Endothelial cell of umbilical vein (primary cell): ENCODE measurements around the gene NYAP2. TPM values are rescaled to one million over a fixed set of nuclear protein-coding genes. Genes with fewer than 3 reads are reported as not detected.

ENCODE experiments used
- BruUV-seq: library from RNA; stranded (reverse); fragments of 400-500 nt; replicated peaks from 2 replicates; lab custom pipeline; 2021; lab: Mats Ljungman, UMichigan
- CTCF ChIA-PET: fragments of 300-600, 350-600 bp; sonication (Branson Sonifier 250); formaldehyde crosslinking; loops from one replicate; lab custom pipeline; 2021; ENCODE audit warnings: antibody characterized with exemption, inconsistent platforms; lab: Charles Lee
- POLR2A ChIA-PET: fragments of 300-600, 350-600 bp; sonication (Branson Sonifier 250); formaldehyde crosslinking; loops from one replicate; lab custom pipeline; 2021; ENCODE audit warnings: antibody characterized with exemption, inconsistent platforms; lab: Charles Lee
- DNase-seq: peaks from one replicate; pipeline ENCODE4 v3.0.0-alpha.2; 2011; ENCODE audit warnings: low read depth, low spot score
- FAIRE-seq: peaks from 2 replicates; lab custom pipeline; 2011; peaks lifted over from hg19 to GRCh38; lab: Jason Lieb, UNC
- H2AFZ ChIP-seq: 2 replicates; pipeline ENCODE4 v1.6.0; 2012; ENCODE audit warnings: low read depth, low read length, control low read depth, inconsistent platforms
- H3K27ac ChIP-seq: 2 replicates; pipeline ENCODE4 v1.5.1; 2011; ENCODE audit warnings: low read depth, mild to moderate bottlenecking, control low read depth, low read length, moderate library complexity; ENCODE audit not compliant: insufficient read depth
- H3K27me3 ChIP-seq, 2 experiments: 2 replicates each; pipeline versions ENCODE4 v1.6.0 to v1.6.1; 2011; ENCODE audit warnings: low read length in 2 of 2, mixed read lengths in 1 of 2; ENCODE audit not compliant: control insufficient read depth in 2 of 2, insufficient read depth in 2 of 2
- H3K36me3 ChIP-seq, 2 experiments: 2 replicates in 1 of 2; 3 replicates in 1 of 2; pipeline ENCODE4 v1.5.1; 2011; ENCODE audit warnings: low read length in 2 of 2, mild to moderate bottlenecking in 1 of 2, moderate library complexity in 1 of 2; ENCODE audit not compliant: control insufficient read depth in 2 of 2, insufficient read depth in 2 of 2; ENCODE audit errors: extremely low read depth in 1 of 2
- H3K4me1 ChIP-seq: 3 replicates; pipeline ENCODE4 v1.5.1; 2011; ENCODE audit warnings: mild to moderate bottlenecking, low read length; ENCODE audit not compliant: control insufficient read depth, insufficient read depth; ENCODE audit errors: extremely low read depth
- H3K4me2 ChIP-seq: 2 replicates; pipeline ENCODE4 v1.6.1; 2011; ENCODE audit warnings: low read length, control low read depth, mixed read lengths; ENCODE audit not compliant: insufficient read depth
- H3K4me3 ChIP-seq, 3 experiments: fragments of 200-600 bp in 1 of 3; sonication (generic), shearing (Covaris generic) in 1 of 3; replicated peaks in 1 of 3; 2 replicates each; pipeline ENCODE4 v1.5.1; 2011 to 2016; ENCODE audit warnings: control low read depth in 3 of 3, low read length in 3 of 3, mild to moderate bottlenecking in 2 of 3, inconsistent platforms in 1 of 3, low read depth in 1 of 3, moderate library complexity in 1 of 3; ENCODE audit not compliant: insufficient read depth in 1 of 3
- H3K79me2 ChIP-seq: 2 replicates; pipeline ENCODE4 v1.6.0; 2012; ENCODE audit warnings: low read length, inconsistent platforms; ENCODE audit not compliant: control insufficient read depth, insufficient read depth
- H3K9ac ChIP-seq: replicated peaks from 2 replicates; pipeline ENCODE3; 2011; ENCODE audit warnings: low read length, control low read depth; ENCODE audit not compliant: insufficient read depth; ENCODE audit errors: extremely low read depth
- H3K9me1 ChIP-seq: replicated peaks from 3 replicates; pipeline ENCODE4 v1.6.0; 2011; ENCODE audit warnings: mild to moderate bottlenecking, low read length; ENCODE audit not compliant: control insufficient read depth, insufficient read depth; ENCODE audit errors: extremely low read depth
- H3K9me3 ChIP-seq: replicated peaks from 2 replicates; pipeline ENCODE4 v1.5.1; 2012; ENCODE audit warnings: low read length, inconsistent platforms; ENCODE audit not compliant: control insufficient read depth, insufficient read depth
- H4K20me1 ChIP-seq: replicated peaks from 2 replicates; pipeline ENCODE3; 2011; ENCODE audit warnings: mild to moderate bottlenecking, low read length; ENCODE audit not compliant: control insufficient read depth, insufficient read depth; ENCODE audit errors: extremely low read depth
- CTCF ChIP-seq, 2 donors: IDR thresholded peaks; 1 replicate in 1 of 2; 2 replicates in 1 of 2; pipeline ENCODE4 v1.5.1; 2011; ENCODE audit warnings: low read length in 2 of 2, mild to moderate bottlenecking in 2 of 2, moderate library complexity in 2 of 2, control low read depth in 1 of 2, inconsistent platforms in 1 of 2, low read depth in 1 of 2; ENCODE audit not compliant: insufficient read depth in 1 of 2; ENCODE audit errors: extremely low read depth in 1 of 2
- EZH2 ChIP-seq: IDR thresholded peaks from 2 replicates; pipeline ENCODE4 v1.6.1; 2012; ENCODE audit warnings: borderline replicate concordance, low read depth, mild to moderate bottlenecking, moderate library complexity, low read length, inconsistent platforms; ENCODE audit not compliant: severe bottlenecking
- FOS ChIP-seq: IDR thresholded peaks from 2 replicates; pipeline ENCODE4 v1.6.1; 2011; ENCODE audit warnings: mild to moderate bottlenecking, low read length, moderate library complexity, borderline replicate concordance; ENCODE audit not compliant: insufficient read depth
- GATA2 ChIP-seq: IDR thresholded peaks from 2 replicates; pipeline ENCODE4 v1.7.0; 2011; ENCODE audit warnings: low read depth, mild to moderate bottlenecking, moderate library complexity, mixed read lengths, low read length; ENCODE audit not compliant: insufficient read length, insufficient read depth
- JUN ChIP-seq: IDR thresholded peaks from 2 replicates; pipeline ENCODE4 v1.6.1; 2011; ENCODE audit warnings: borderline replicate concordance, low read depth; ENCODE audit not compliant: insufficient read length, insufficient read depth
- MAX ChIP-seq: IDR thresholded peaks from 2 replicates; pipeline ENCODE4 v1.6.1; 2011; ENCODE audit not compliant: insufficient read depth, insufficient read length
- MYC ChIP-seq: IDR thresholded peaks from one replicate; pipeline ENCODE4 v1.6.1; 2011; ENCODE audit warnings: mild to moderate bottlenecking, low read depth, low read length
- POLR2A ChIP-seq: IDR thresholded peaks from 2 replicates; pipeline ENCODE4 v1.6.1; 2012; ENCODE audit warnings: low read depth, mild to moderate bottlenecking, control low read depth, low read length
- POLR2AphosphoS5 ChIP-seq: IDR thresholded peaks from 2 replicates; pipeline ENCODE4 v1.6.1; 2012; ENCODE audit warnings: low read depth, mild to moderate bottlenecking, control low read depth, low read length, moderate library complexity; ENCODE audit not compliant: insufficient read depth
- dilution Hi-C: fragments of 300-500 bp; cut with MboI; formaldehyde crosslinking; loops from one replicate; pipeline ENCODE4 v1.15.0; 2019; ENCODE audit warnings: low sequenced_read_pairs; ENCODE audit not compliant: extremely low pct_ligation_motif_present
- intact Hi-C: fragments of 100-400 bp; cut with micrococcal nuclease; formaldehyde crosslinking; loops from one replicate; pipeline ENCODE4 v1.10.0; 2022
- polyA plus RNA-seq, 4 experiments: library from polyadenylated mRNA; depleted of rRNA in 3 of 4; stranded (reverse) in 3 of 4; unstranded in 1 of 4; fragments of >200 nt; gene quantifications; 2 replicates each; pipeline versions ENCODE4 v1.2.1 to v1.2.3, GENCODE V29; 2011 to 2012; ENCODE audit warnings: missing spikeins in 1 of 4
- total RNA-seq: library from RNA; stranded (reverse); gene quantifications from 2 replicates; pipeline ENCODE4 v1.2.3, GENCODE V29; 2021

The NYAP2 gene
- total and polyA plus RNA-seq, 2 donors (not counting 3 experiments of a cell fraction or from before 2014, with no cell fraction given) = not detected

GRCh38 chr2:225581906-225582305 is 182.4 kb downstream of the NYAP2 start:
- Histone ChIP-seq H3K36me3 (no peaks in the 10 kb centered on the region), H3K9ac (no peak overlapping the region), H3K27ac (no peak overlapping the region), H3K27me3 (no peaks in the 10 kb centered on the region), H4K20me1 (no peaks in the 10 kb centered on the region), H2AFZ (no peak overlapping the region), H3K4me2 (no peak overlapping the region), H3K9me1 (no peaks in the 10 kb centered on the region), H3K4me3 (no peak overlapping the region), H3K79me2 (no peaks in the 10 kb centered on the region), H3K4me1 (no peaks in the 10 kb centered on the region), H3K9me3 (no peaks in the 10 kb centered on the region)
- ChIA-PET POLR2A (no interaction called here), CTCF (no interaction called here)
- no peak for TF ChIP-seq JUN
- no peak for TF ChIP-seq GATA2
- TF ChIP-seq FOS = no peak
- no peak for TF ChIP-seq POLR2AphosphoS5
- no peak for TF ChIP-seq MAX
- TF ChIP-seq POLR2A = no peak
- TF ChIP-seq MYC = no peak
- no peak for TF ChIP-seq EZH2
- TF ChIP-seq CTCF (IDR thresholded peaks at IDR 0.05; ENCODE audit: extremely low read depth in 1 of 2, insufficient read depth in 1 of 2, low read depth in 1 of 2, low read length in 2 of 2) = no peak
- DNase-seq = no peak
- intact Hi-C loops = no loop called here
- dilution Hi-C loops = no loop called here
- FAIRE-seq = no peak
- no TSS peak for BruUV-seq
